ENCODE results near the gene SLC34A1. TPM values are rescaled to one million over a fixed set of nuclear protein-coding genes. Genes with fewer than 3 reads are reported as not detected.

SLC34A1 gene
- total RNA-seq, 1 donor from 2014 or later = not detected

DNA sequence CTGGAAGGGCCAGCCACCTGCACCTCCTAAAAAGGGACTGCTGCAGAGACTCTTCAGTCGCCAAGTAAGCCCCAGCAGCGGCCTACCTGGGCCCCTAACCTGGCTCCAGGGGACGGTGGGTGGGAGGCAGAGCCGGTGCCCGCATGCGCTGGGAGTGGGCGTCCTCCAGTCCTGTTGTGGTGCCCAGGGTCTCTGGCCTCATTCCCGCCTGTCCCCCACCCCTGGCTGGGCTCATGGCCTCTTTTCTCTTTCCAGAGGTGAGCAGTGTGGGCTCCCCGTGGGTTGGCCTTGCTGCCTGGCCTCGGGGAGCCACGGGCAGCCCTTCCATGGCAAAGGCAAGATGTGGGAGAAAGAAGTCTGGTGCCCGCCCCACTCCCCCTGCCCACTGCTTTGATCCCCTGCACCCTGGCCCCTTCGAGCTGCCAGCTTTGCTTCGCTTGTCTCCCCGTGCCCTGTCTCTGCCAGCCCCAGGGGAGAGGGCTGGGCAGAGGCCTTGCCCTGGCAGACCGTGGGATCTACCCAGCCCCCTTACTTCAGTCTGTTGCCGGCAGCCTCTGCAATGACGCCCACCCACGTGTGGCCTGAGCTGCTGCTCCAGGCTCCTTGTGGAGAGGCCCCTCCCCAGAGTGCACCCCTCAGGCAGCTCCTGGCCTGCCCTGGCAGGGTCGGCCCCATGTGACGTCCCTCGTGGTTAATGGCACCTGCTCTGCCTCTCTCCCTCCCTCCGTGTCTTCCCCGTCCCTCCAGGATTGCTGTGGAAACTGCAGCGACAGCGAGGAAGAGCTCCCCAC lies 57.0 kb downstream of the SLC34A1 start:
- peaks cover 60% of the 10 kb centered on the region for H3K36me3 Mint-ChIP-seq (ENCODE audit: low read depth)
- peaks cover 34% of the 10 kb centered on the region for H3K4me1 Mint-ChIP-seq
- H3K9me3 Mint-ChIP-seq = no peaks in the 10 kb centered on the region
- intact Hi-C loops (cut with micrococcal nuclease) = no loop called here
- no peaks in the 10 kb centered on the region for H3K27me3 Mint-ChIP-seq
- no peak for ATAC-seq (ENCODE audit: low read depth)
- ChIA-PET CTCF (interaction anchor here (1.4 to 2.0 kb wide), 2 partner anchors 14 to 37 kb away, joined by 5 to 10 read pairs; no protein-coding TSS in a partner anchor), POLR2A (interaction anchor here (1.2 to 11.5 kb wide), 4 partner anchors 12 to 69 kb away, joined by 4 to 296 read pairs (median 6); partner anchors contain the start of gene GRK6)
- no peak for DNase-seq
- no peak for TF ChIP-seq CTCF (IDR thresholded peaks at IDR 0.05)
- no peak overlapping the region for H3K27ac Mint-ChIP-seq
- H3K4me3 Mint-ChIP-seq = no peak overlapping the region

- no peak for TF ChIP-seq CTCF (IDR thresholded peaks at IDR 0.05)
- DNase-seq = no peak
- Mint-ChIP-seq H3K27ac (peak overlapping the region; percentile 51), H3K27me3 (no peaks in the 10 kb centered on the region), H3K4me1 (peaks cover 31% of the 10 kb centered on the region), H3K4me3 (no peak overlapping the region), H3K9me3 (no peaks in the 10 kb centered on the region), H3K36me3 (ENCODE audit: low read depth) (peaks cover 50% of the 10 kb centered on the region)
- ChIA-PET POLR2A (interaction anchor here (1.7 to 11.5 kb wide), 3 partner anchors 13 to 38 kb away, joined by 8 to 296 read pairs (median 66); partner anchors contain the start of gene GRK6), CTCF (interaction anchor here (1.4 to 4.9 kb wide), 3 partner anchors 12 to 38 kb away, joined by 5 to 29 read pairs (median 10); no protein-coding TSS in a partner anchor)
- intact Hi-C loops (cut with micrococcal nuclease) = no loop called here
- ATAC-seq (ENCODE audit: low read depth) = no peak
Measured at GRCh38 chr5:177442066-177442826, 58.0 kb downstream of the SLC34A1 start.

DNA sequence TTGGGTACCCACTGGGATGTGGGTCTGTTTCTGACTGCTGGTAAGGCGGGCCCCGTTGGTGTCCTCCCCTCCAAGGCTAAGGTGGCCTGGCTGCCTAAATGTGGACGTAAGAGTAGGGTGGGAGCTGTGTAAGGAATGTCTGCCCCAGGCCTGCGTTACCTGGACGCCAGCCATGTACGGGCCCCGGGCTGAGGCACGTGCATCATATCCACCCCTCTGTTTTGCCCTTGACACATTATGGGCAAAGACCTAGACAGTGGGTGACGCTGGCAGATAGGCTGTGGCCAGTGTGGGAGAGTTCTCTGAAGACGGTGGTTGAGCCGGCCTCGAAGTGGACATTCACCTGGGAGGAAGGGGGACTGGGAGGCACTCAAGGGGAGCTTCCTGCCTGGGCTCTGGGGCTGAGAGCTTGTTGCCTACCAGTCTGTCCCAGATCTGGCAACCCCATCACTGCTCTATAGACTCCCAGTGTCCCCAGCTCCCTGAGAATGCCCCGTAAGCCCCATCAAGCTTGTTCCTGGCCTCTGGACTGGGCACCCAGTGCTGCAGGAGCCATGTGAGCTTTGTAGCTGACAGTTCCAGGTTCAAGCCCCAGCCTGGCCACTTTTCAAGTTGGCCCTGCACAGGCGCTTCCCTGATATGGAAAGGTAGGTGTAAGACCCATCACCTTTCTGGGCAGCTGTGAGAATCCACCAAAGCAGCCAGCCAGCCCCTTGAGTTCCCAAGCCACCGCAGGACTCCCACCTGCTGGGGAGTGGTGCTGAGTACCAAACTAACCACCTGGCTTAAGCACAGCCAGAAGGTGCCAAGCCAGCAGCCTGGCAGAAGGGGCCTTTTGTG lies 59.1 kb downstream of the SLC34A1 start:
- intact Hi-C loops (cut with micrococcal nuclease) = no loop called here
- no peak overlapping the region for H3K4me3 Mint-ChIP-seq
- no peak for TF ChIP-seq CTCF (IDR thresholded peaks at IDR 0.05)
- POLR2A ChIA-PET = interaction anchor here (1.4 to 11.5 kb wide), 3 partner anchors 9 to 40 kb away, joined by 3 to 296 read pairs (median 66); partner anchors contain the start of gene GRK6
- CTCF ChIA-PET = interaction anchor here (0.8 to 13.5 kb wide), 3 partner anchors 12 to 40 kb away, joined by 3 to 293 read pairs (median 29); partner anchors contain the start of gene PFN3
- no peak for DNase-seq
- H3K27ac Mint-ChIP-seq = peak overlapping the region; percentile 86
- peaks cover 38% of the 10 kb centered on the region for H3K4me1 Mint-ChIP-seq
- no peak for ATAC-seq (ENCODE audit: low read depth)
- H3K9me3 Mint-ChIP-seq = no peaks in the 10 kb centered on the region
- no peaks in the 10 kb centered on the region for H3K27me3 Mint-ChIP-seq
- peaks cover 39% of the 10 kb centered on the region for H3K36me3 Mint-ChIP-seq (ENCODE audit: low read depth)

GRCh38 chr5:177444106-177445051 lies 60.1 kb downstream of the SLC34A1 start:
- no peak for TF ChIP-seq CTCF (IDR thresholded peaks at IDR 0.05)
- DNase-seq = no peak
- intact Hi-C loops (cut with micrococcal nuclease) = no loop called here
- H3K36me3 Mint-ChIP-seq (ENCODE audit: low read depth) = peaks cover 32% of the 10 kb centered on the region
- POLR2A ChIA-PET = interaction anchor here (0.7 to 11.5 kb wide), 5 partner anchors 8 to 41 kb away, joined by 3 to 296 read pairs (median 5); partner anchors contain the start of gene GRK6
- H3K9me3 Mint-ChIP-seq = no peaks in the 10 kb centered on the region
- H3K4me3 Mint-ChIP-seq = peak overlapping the region; percentile 75
- ATAC-seq (ENCODE audit: low read depth) = no peak
- no peaks in the 10 kb centered on the region for H3K27me3 Mint-ChIP-seq
- CTCF ChIA-PET = interaction anchor here (0.8 to 13.5 kb wide), 4 partner anchors 10 to 74 kb away, joined by 3 to 293 read pairs (median 16); partner anchors contain the start of gene PFN3
- peaks cover 44% of the 10 kb centered on the region for H3K4me1 Mint-ChIP-seq
- H3K27ac Mint-ChIP-seq = peak overlapping the region; percentile 86
